Measurements from ENCODE around the gene PTPRJ. TPM values are rescaled to one million over a fixed set of nuclear protein-coding genes. Genes with fewer than 3 reads are reported as not detected.

Gene PTPRJ
- total and polyA plus RNA-seq, 2 donors (not counting 1 experiment from before 2014, with no cell fraction given): 11.2 to 20.0 TPM

DNA sequence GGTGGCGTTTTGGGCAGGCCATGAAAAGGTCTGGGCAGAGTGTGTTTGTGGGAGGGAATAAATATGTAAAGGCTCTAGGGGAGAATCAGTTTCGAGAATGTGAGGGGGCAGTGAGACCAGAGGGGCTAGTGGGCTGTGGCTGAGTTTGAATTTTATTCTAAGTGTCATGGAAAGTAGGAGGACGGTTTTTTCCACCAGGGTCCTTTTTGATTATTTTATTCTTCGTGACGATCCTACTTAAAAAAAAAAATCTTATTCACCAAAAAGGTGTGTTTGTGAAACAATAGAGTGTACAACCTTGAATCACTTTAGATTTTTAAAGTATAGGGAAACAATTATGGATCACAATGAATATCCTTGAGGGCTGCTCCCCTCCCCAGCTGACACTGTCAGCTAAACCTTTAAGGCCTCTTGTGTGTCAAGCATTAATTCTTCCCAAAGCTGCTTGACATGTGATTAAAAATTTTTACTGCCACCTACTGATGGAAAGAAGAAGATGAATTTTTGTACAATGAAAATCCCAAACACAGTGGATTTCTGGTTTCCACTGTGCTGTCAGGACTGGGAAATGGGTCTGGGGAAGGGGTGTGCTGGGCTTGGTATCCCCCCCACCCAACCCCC lies 128.8 kb downstream of the PTPRJ start:
- intact Hi-C loops (cut with micrococcal nuclease): loop anchor here (1.0 to 10.0 kb wide), 3 partner anchors 54 to 682 kb away; partner anchors contain the start of gene PSMC3
- peak overlapping the region; percentile 70 for H3K27ac Mint-ChIP-seq
- Histone ChIP-seq H3K36me3 (replicated peaks in 1 of 2; ENCODE audit: control extremely low read depth in 1 of 2, control insufficient read depth in 1 of 2, extremely low read depth in 1 of 2, insufficient read depth in 2 of 2, low read length in 1 of 2) (no peaks in the 10 kb centered on the region), H2AFZ (ENCODE audit: insufficient read depth, low read depth, low read length, poor library complexity, severe bottlenecking) (no peak overlapping the region), H3K4me1 (ENCODE audit: control insufficient read depth in 2 of 2, insufficient read depth in 2 of 2, low read length in 2 of 2) (peaks cover 69 to 78% of the 10 kb centered on the region in 2 donors), H3K79me2 (ENCODE audit: control insufficient read depth, insufficient read depth, low read length) (peaks cover 37% of the 10 kb centered on the region), H3K4me2 (replicated peaks; ENCODE audit: low read depth, low read length, poor library complexity, severe bottlenecking) (peak overlapping the region; percentile 91), H3K9me3 (ENCODE audit: control extremely low read depth in 1 of 3, control insufficient read depth in 2 of 3, insufficient read depth in 1 of 3, low read length in 2 of 3) (peaks cover 0 to 3% (median 3%) of the 10 kb centered on the region in 3 donors), H3K27ac (ENCODE audit: low read length in 2 of 2) (peak overlapping the region; percentile 54 to 80), H4K20me1 (ENCODE audit: control insufficient read depth, insufficient read depth, low read length, poor library complexity, severe bottlenecking) (no peaks in the 10 kb centered on the region), H3K9ac (ENCODE audit: low read length) (peak overlapping the region; percentile 48), H3K27me3 (replicated peaks in 1 of 4; ENCODE audit: control extremely low read depth in 1 of 4, control insufficient read depth in 3 of 4, insufficient read depth in 4 of 4, low read length in 3 of 4) (no peaks in the 10 kb centered on the region), H3K4me3 (ENCODE audit: control extremely low read depth in 1 of 5, extremely low read depth in 1 of 5, insufficient read depth in 1 of 5, low read depth in 2 of 5, low read length in 4 of 5) (peak overlapping the region; percentile 5 to 68 (median 39))
- peak overlapping the region; percentile 74 for H3K4me3 Mint-ChIP-seq
- CTCF ChIA-PET: interaction anchor here (0.6 to 10.3 kb wide), 22 partner anchors 11 to 300 kb away, joined by 3 to 193 read pairs (median 6); no protein-coding TSS in a partner anchor
- H3K4me1 Mint-ChIP-seq: peaks cover 70% of the 10 kb centered on the region
- POLR2A ChIA-PET: interaction anchor here (0.5 to 1.1 kb wide), 11 partner anchors 91 to 1757 kb away, joined by 3 to 7 read pairs (median 3); no protein-coding TSS in a partner anchor
- DNase-seq (no peak), ATAC-seq (ENCODE audit: low read depth) (peak; percentile 12)
- H3K9me3 Mint-ChIP-seq (ENCODE audit: insufficient read depth): no peaks in the 10 kb centered on the region
- H3K27me3 Mint-ChIP-seq: no peaks in the 10 kb centered on the region
- WGBS (ENCODE audit: insufficient coverage): 41% methylated on average over 2 of the region's 5 CpGs
- TF ChIP-seq EZH2 (IDR thresholded peaks at IDR 0.05; ENCODE audit: borderline replicate concordance, insufficient read depth, low read depth, low read length, poor library complexity, severe bottlenecking): no peak
- TF ChIP-seq, protein P1, sequence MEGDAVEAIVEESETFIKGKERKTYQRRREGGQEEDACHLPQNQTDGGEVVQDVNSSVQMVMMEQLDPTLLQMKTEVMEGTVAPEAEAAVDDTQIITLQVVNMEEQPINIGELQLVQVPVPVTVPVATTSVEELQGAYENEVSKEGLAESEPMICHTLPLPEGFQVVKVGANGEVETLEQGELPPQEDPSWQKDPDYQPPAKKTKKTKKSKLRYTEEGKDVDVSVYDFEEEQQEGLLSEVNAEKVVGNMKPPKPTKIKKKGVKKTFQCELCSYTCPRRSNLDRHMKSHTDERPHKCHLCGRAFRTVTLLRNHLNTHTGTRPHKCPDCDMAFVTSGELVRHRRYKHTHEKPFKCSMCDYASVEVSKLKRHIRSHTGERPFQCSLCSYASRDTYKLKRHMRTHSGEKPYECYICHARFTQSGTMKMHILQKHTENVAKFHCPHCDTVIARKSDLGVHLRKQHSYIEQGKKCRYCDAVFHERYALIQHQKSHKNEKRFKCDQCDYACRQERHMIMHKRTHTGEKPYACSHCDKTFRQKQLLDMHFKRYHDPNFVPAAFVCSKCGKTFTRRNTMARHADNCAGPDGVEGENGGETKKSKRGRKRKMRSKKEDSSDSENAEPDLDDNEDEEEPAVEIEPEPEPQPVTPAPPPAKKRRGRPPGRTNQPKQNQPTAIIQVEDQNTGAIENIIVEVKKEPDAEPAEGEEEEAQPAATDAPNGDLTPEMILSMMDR (IDR thresholded peaks at IDR 0.05): no peak

DNA sequence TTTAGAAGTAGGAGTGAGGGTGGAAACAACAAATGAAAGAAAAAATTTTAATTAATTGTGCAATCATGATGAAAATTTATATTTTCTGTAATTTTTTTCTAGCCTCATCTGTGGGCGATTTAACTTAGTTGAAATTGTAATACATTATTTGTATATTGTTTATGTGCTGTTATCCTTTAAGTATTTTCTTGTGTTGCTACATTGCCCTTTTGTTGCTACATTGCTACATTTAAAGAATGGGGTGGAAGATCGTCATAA lies 130.1 kb downstream of the PTPRJ start:
- Histone ChIP-seq H3K9me3 (ENCODE audit: control extremely low read depth in 1 of 3, control insufficient read depth in 2 of 3, insufficient read depth in 1 of 3, low read length in 2 of 3) (peaks cover 4 to 11% (median 5%) of the 10 kb centered on the region in 3 donors), H3K27ac (ENCODE audit: low read length in 2 of 2) (peak overlapping the region; percentile 63 to 80), H3K36me3 (replicated peaks in 1 of 2; ENCODE audit: control extremely low read depth in 1 of 2, control insufficient read depth in 1 of 2, extremely low read depth in 1 of 2, insufficient read depth in 2 of 2, low read length in 1 of 2) (peaks cover 0 to 2% of the 10 kb centered on the region in 2 experiments), H3K4me3 (ENCODE audit: control extremely low read depth in 1 of 5, extremely low read depth in 1 of 5, insufficient read depth in 1 of 5, low read depth in 2 of 5, low read length in 4 of 5) (peak overlapping the region in 1 of 5 experiments; percentile 45), H2AFZ (ENCODE audit: insufficient read depth, low read depth, low read length, poor library complexity, severe bottlenecking) (no peak overlapping the region), H3K79me2 (ENCODE audit: control insufficient read depth, insufficient read depth, low read length) (peaks cover 24% of the 10 kb centered on the region), H3K27me3 (replicated peaks in 1 of 4; ENCODE audit: control extremely low read depth in 1 of 4, control insufficient read depth in 3 of 4, insufficient read depth in 4 of 4, low read length in 3 of 4) (no peaks in the 10 kb centered on the region), H3K4me2 (replicated peaks; ENCODE audit: low read depth, low read length, poor library complexity, severe bottlenecking) (peak overlapping the region; percentile 91), H4K20me1 (ENCODE audit: control insufficient read depth, insufficient read depth, low read length, poor library complexity, severe bottlenecking) (no peaks in the 10 kb centered on the region), H3K4me1 (ENCODE audit: control insufficient read depth in 2 of 2, insufficient read depth in 2 of 2, low read length in 2 of 2) (peaks cover 57 to 66% of the 10 kb centered on the region in 2 donors), H3K9ac (ENCODE audit: low read length) (peak overlapping the region; percentile 48)
- peaks cover 10% of the 10 kb centered on the region for H3K9me3 Mint-ChIP-seq (ENCODE audit: insufficient read depth)
- no peak for DNase-seq
- no peak overlapping the region for H3K4me3 Mint-ChIP-seq
- H3K27me3 Mint-ChIP-seq: no peaks in the 10 kb centered on the region
- CTCF ChIA-PET: interaction anchor here (1.1 to 10.3 kb wide), 5 partner anchors 77 to 613 kb away, joined by 3 to 193 read pairs (median 11); no protein-coding TSS in a partner anchor
- peaks cover 57% of the 10 kb centered on the region for H3K4me1 Mint-ChIP-seq
- TF ChIP-seq, protein P1 (IDR thresholded peaks at IDR 0.05): no peak
- no peak for TF ChIP-seq EZH2 (IDR thresholded peaks at IDR 0.05; ENCODE audit: borderline replicate concordance, insufficient read depth, low read depth, low read length, poor library complexity, severe bottlenecking)
- WGBS (ENCODE audit: insufficient coverage): 100% methylated on average over 1 of the region's 2 CpGs
- POLR2A ChIA-PET: no interaction called here
- peak overlapping the region; percentile 70 for H3K27ac Mint-ChIP-seq
- ATAC-seq (ENCODE audit: low read depth): no peak
- intact Hi-C loops (cut with micrococcal nuclease): loop anchor here (1.0 kb wide), 5 partner anchors 129 to 257 kb away; no protein-coding TSS in a partner anchor
